HG03457 (cell line): Measurements from ENCODE around the gene SEC14L6.
"Not testable (repeated sequence)": the region's sequence is repeated elsewhere in the genome, so short reads cannot be mapped to it uniquely, and the experiment has no call there.

ENCODE experiments used
- ATAC-seq: cut with Tn5 transposase; IDR thresholded peaks from one replicate; pipeline ENCODE4 v1.9.1; 2021; ENCODE audit warnings: moderate number of reproducible peaks; ENCODE audit not compliant: unreplicated experiment

Gene SEC14L6

GRCh38 chr22:30546616-30547015, at the start of gene SEC14L6:
Gene SEC14L6, minus strand, starts transcription at chr22:30546741. Its CDS starts 59 bp downstream, at chr22:30546682.
- no peak for ATAC-seq

GRCh38 chr22:30596199-30596598, 49.7 kb upstream of the SEC14L6 start:
- ATAC-seq, result no peak

- not testable (repeated sequence) for ATAC-seq
These were observed 45.8 kb upstream of the SEC14L6 start for GRCh38 chr22:30592360-30592713.

- peak; percentile 88 for ATAC-seq
These were observed 45.2 kb upstream of the SEC14L6 start, which contains the start of gene PES1 for GRCh38 chr22:30591588-30592359. Gene PES1, minus strand, starts transcription at chr22:30591910. Its CDS starts 77 bp downstream, at chr22:30591833.

GRCh38 chr22:30591191-30591587, 44.6 kb upstream of the SEC14L6 start:
- ATAC-seq, result no peak

GRCh38 chr22:30586414-30586813, 39.9 kb upstream of the SEC14L6 start:
- no peak for ATAC-seq

- ATAC-seq, result no peak
These were observed 37.9 kb upstream of the SEC14L6 start for GRCh38 chr22:30584441-30584840.

- no peak for ATAC-seq
These were observed 36.4 kb upstream of the SEC14L6 start for GRCh38 chr22:30582788-30583545.

GRCh38 chr22:30582051-30582450, 35.5 kb upstream of the SEC14L6 start:
- ATAC-seq, result no peak

- ATAC-seq, result no peak
These were observed 34.4 kb upstream of the SEC14L6 start for GRCh38 chr22:30580896-30581295.

- no peak for ATAC-seq
These were observed 31.9 kb upstream of the SEC14L6 start for GRCh38 chr22:30578481-30578880.

GRCh38 chr22:30575859-30576258, 29.3 kb upstream of the SEC14L6 start:
- ATAC-seq, result no peak

- no peak for ATAC-seq
These were observed 28.6 kb upstream of the SEC14L6 start for GRCh38 chr22:30574997-30575671.

GRCh38 chr22:30574095-30574981, 27.8 kb upstream of the SEC14L6 start, which contains the start of gene GAL3ST1:
Gene GAL3ST1, minus strand, starts transcription at chr22:30574665. Its CDS starts 17,273 bp downstream, at chr22:30557392.
- ATAC-seq, result no peak

GRCh38 chr22:30573594-30574094, 27.1 kb upstream of the SEC14L6 start:
- ATAC-seq, result no peak

GRCh38 chr22:30572840-30573593, 26.5 kb upstream of the SEC14L6 start:
- no peak for ATAC-seq

- ATAC-seq, result no peak
These were observed 25.7 kb upstream of the SEC14L6 start for GRCh38 chr22:30572210-30572609.

- no peak for ATAC-seq
These were observed 23.2 kb upstream of the SEC14L6 start for GRCh38 chr22:30569674-30570202.

GRCh38 chr22:30568137-30568805, 21.7 kb upstream of the SEC14L6 start:
- ATAC-seq, result no peak
